Measurements from ENCODE around the gene SORBS1. TPM values are rescaled to one million over a fixed set of nuclear protein-coding genes. Genes with fewer than 3 reads are reported as not detected.

Gene SORBS1
- total RNA-seq, 1 donor from 2014 or later: 116 TPM

- Histone ChIP-seq H3K27me3 (no peaks in the 10 kb centered on the region), H3K4me3 (no peak overlapping the region), H3K27ac (no peak overlapping the region), H3K9me3 (no peaks in the 10 kb centered on the region), H3K4me1 (no peaks in the 10 kb centered on the region), H3K36me3 (no peaks in the 10 kb centered on the region)
- TF ChIP-seq POLR2A (IDR thresholded peaks at IDR 0.05): no peak
- no peak for TF ChIP-seq CTCF (IDR thresholded peaks at IDR 0.05)
- TF ChIP-seq POLR2AphosphoS5 (IDR thresholded peaks at IDR 0.05; ENCODE audit: insufficient read depth in 1 of 2, low read depth in 1 of 2): no peak
- DNase-seq (ENCODE audit: extremely low spot score in 2 of 2): no peak
- intact Hi-C loops (cut with DNase I): no loop called here
These were observed 12.9 kb upstream of the SORBS1 start for GRCh38 chr10:95573964-95574604.

- Histone ChIP-seq H3K9me3 (no peaks in the 10 kb centered on the region), H3K27me3 (no peaks in the 10 kb centered on the region), H3K27ac (no peak overlapping the region), H3K36me3 (no peaks in the 10 kb centered on the region), H3K4me1 (no peaks in the 10 kb centered on the region), H3K4me3 (no peak overlapping the region)
- intact Hi-C loops (cut with DNase I): no loop called here
- TF ChIP-seq POLR2A (IDR thresholded peaks at IDR 0.05) (no peak), POLR2AphosphoS5 (IDR thresholded peaks at IDR 0.05; ENCODE audit: insufficient read depth in 1 of 2, low read depth in 1 of 2) (no peak), CTCF (IDR thresholded peaks at IDR 0.05) (no peak)
- no peak for DNase-seq (ENCODE audit: extremely low spot score in 2 of 2)
These were observed 12.4 kb upstream of the SORBS1 start for GRCh38 chr10:95573527-95573926.

- intact Hi-C loops (cut with DNase I): no loop called here
- Histone ChIP-seq H3K36me3 (no peaks in the 10 kb centered on the region), H3K27ac (no peak overlapping the region), H3K27me3 (no peaks in the 10 kb centered on the region), H3K9me3 (no peaks in the 10 kb centered on the region), H3K4me1 (no peaks in the 10 kb centered on the region), H3K4me3 (no peak overlapping the region)
- DNase-seq (ENCODE audit: extremely low spot score in 2 of 2): no peak
- TF ChIP-seq POLR2A (IDR thresholded peaks at IDR 0.05) (no peak), POLR2AphosphoS5 (IDR thresholded peaks at IDR 0.05; ENCODE audit: insufficient read depth in 1 of 2, low read depth in 1 of 2) (no peak), CTCF (IDR thresholded peaks at IDR 0.05) (no peak)
These were observed 11.1 kb upstream of the SORBS1 start for GRCh38 chr10:95572131-95572820.

- no peaks in the 10 kb centered on the region for H3K9me3 ChIP-seq
- DNase-seq (ENCODE audit: extremely low spot score in 2 of 2): no peak
- H3K27me3 ChIP-seq: no peaks in the 10 kb centered on the region
- H3K36me3 ChIP-seq: no peaks in the 10 kb centered on the region
- intact Hi-C loops (cut with DNase I): no loop called here
- no peaks in the 10 kb centered on the region for H3K4me1 ChIP-seq
- TF ChIP-seq CTCF (IDR thresholded peaks at IDR 0.05): no peak
- TF ChIP-seq POLR2A (IDR thresholded peaks at IDR 0.05): no peak
- no peak for TF ChIP-seq POLR2AphosphoS5 (IDR thresholded peaks at IDR 0.05; ENCODE audit: insufficient read depth in 1 of 2, low read depth in 1 of 2)
- H3K27ac ChIP-seq: no peak overlapping the region
- no peak overlapping the region for H3K4me3 ChIP-seq
These were observed 10.2 kb upstream of the SORBS1 start for GRCh38 chr10:95571390-95571789.

- intact Hi-C loops (cut with DNase I): no loop called here
- TF ChIP-seq POLR2AphosphoS5 (IDR thresholded peaks at IDR 0.05; ENCODE audit: insufficient read depth in 1 of 2, low read depth in 1 of 2) (no peak), CTCF (IDR thresholded peaks at IDR 0.05) (no peak), POLR2A (IDR thresholded peaks at IDR 0.05) (no peak)
- DNase-seq (ENCODE audit: extremely low spot score in 2 of 2): no peak
- H3K4me3 ChIP-seq: no peak overlapping the region
- no peaks in the 10 kb centered on the region for H3K9me3 ChIP-seq
- H3K4me1 ChIP-seq: no peaks in the 10 kb centered on the region
- no peak overlapping the region for H3K27ac ChIP-seq
- no peaks in the 10 kb centered on the region for H3K36me3 ChIP-seq
- H3K27me3 ChIP-seq: no peaks in the 10 kb centered on the region
These were observed 8.2 kb upstream of the SORBS1 start for GRCh38 chr10:95569368-95569767.
